Activated effector memory CD4-positive, alpha-beta T cell treated with Interleukin-2 at 50 U/mL for 16 hours (primary cell): ENCODE measurements around the gene NLGN2.

Experiments
- DNase-seq: peaks from one replicate; pipeline ENCODE4 v3.0.0-alpha.2; 2020

NLGN2 gene

GRCh38 chr17:7414837-7415236 is 7.2 kb downstream of the NLGN2 start:
- no peak for DNase-seq

- DNase-seq, result no peak
Observed at GRCh38 chr17:7415784-7416183, 8.1 kb downstream of the NLGN2 start.

- DNase-seq, result no peak
Observed at GRCh38 chr17:7416323-7416722, 8.7 kb downstream of the NLGN2 start.

DNA sequence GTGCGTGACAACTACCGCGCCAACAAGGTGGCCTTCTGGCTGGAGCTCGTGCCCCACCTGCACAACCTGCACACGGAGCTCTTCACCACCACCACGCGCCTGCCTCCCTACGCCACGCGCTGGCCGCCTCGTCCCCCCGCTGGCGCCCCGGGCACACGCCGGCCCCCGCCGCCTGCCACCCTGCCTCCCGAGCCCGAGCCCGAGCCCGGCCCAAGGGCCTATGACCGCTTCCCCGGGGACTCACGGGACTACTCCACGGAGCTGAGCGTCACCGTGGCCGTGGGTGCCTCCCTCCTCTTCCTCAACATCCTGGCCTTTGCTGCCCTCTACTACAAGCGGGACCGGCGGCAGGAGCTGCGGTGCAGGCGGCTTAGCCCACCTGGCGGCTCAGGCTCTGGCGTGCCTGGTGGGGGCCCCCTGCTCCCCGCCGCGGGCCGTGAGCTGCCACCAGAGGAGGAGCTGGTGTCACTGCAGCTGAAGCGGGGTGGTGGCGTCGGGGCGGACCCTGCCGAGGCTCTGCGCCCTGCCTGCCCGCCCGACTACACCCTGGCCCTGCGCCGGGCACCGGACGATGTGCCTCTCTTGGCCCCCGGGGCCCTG is 9.5 kb downstream of the NLGN2 start:
- DNase-seq, result no peak

- no peak for DNase-seq
Observed at GRCh38 chr17:7418472-7419152, 11.0 kb downstream of the NLGN2 start.

DNA sequence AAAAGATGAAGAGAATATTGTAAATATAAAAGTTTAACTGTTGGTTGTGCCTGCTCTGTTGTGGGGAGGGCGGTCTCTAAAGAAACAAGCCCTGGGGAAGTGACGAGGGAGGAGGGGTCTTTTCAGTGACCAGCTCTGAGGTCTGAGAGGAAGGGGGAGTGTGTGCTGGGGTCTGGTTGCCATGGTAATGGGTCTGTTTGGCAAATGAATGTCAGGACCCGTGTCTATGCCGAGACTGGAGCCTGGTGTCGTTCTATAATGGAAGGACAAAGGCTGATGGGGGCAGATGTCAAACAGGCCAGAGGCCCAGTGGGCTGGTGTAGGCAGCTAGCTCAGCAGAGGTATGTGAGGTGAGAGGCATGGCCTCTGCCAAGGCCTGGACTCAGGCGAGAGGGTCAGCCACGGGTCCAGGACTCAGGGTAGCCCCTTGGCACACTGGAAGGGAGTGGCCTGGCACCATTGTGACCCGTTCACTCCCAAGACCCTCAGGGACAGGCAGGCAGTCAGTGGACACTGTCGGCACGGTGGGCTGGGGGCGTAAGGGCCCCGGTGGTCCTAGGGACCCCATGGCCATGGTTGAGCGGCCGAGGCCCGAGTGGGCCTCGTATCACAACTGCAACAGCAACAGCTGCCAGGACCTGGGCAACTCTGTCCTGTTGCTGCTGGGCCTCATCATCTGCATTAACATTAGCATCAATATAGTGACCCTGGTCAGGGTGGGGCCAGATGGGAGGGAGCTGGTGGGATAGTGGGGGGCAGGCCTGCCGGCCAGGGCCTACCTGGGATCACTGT is 12.4 kb downstream of the NLGN2 start, which contains the start of gene SPEM1:
Gene SPEM1 (plus strand): TSS at position 506 of the 792 bp plus-strand sequence. CDS start 61 bp downstream, at position 567.
- DNase-seq, result no peak

- DNase-seq, result no peak
Observed at GRCh38 chr17:7421186-7421585, 13.5 kb downstream of the NLGN2 start.

DNA sequence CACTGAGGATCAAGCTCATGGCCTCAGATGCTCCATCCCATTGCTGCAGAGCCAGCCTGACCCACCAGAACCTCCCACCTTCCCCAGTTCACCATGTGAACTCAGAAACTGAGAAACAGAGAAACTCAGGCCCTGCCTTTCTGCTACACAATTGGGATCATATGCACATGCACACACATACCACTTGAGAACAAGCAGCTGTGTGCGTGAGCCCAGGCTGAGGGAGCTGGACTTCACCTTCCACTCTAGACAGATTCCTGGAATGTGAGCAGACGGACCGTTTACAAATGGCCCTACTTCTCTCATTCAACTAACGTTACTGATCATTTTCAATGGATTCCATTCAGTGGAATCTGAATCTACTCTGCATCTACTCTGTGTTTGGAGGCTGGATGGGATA is 16.0 kb downstream of the NLGN2 start:
- DNase-seq, result no peak

DNA sequence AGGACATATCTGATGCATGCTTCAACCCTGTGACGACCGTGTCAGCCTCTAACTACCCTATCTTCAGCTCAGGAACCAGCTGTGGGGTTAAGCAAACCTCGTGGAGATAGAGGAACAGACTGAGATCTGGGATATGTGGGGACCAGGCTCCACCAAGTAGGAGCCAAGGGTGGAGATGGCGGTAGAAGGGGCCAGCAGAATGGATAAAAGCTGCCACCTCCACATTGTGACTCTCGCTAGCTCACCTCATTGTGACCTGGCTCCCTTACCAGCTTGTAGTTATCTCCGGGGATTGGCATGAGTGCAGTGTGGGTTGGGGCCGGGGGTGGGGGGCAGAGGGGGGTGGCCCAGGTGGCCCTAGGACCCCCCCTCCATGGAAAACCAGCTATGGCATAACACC is 17.7 kb downstream of the NLGN2 start, which contains the start of gene SPEM2:
Gene SPEM2 (plus strand): TSS at position 301 of the 400 bp plus-strand sequence. CDS start 73 bp downstream, at position 374.
- DNase-seq, result no peak

GRCh38 chr17:7425756-7426155 is 18.1 kb downstream of the NLGN2 start:
- DNase-seq, result no peak

- no peak for DNase-seq
Observed at GRCh38 chr17:7426203-7426863, 18.7 kb downstream of the NLGN2 start.

GRCh38 chr17:7426896-7427489 is 19.3 kb downstream of the NLGN2 start:
- DNase-seq, result no peak

GRCh38 chr17:7427549-7427948 is 19.9 kb downstream of the NLGN2 start:
- no peak for DNase-seq

GRCh38 chr17:7428557-7428956 is 20.9 kb downstream of the NLGN2 start, which contains the start of gene SPEM3:
Gene SPEM3 (plus strand): TSS chr17:7428857. CDS start chr17:7428903, 46 bp downstream.
- no peak for DNase-seq

DNA sequence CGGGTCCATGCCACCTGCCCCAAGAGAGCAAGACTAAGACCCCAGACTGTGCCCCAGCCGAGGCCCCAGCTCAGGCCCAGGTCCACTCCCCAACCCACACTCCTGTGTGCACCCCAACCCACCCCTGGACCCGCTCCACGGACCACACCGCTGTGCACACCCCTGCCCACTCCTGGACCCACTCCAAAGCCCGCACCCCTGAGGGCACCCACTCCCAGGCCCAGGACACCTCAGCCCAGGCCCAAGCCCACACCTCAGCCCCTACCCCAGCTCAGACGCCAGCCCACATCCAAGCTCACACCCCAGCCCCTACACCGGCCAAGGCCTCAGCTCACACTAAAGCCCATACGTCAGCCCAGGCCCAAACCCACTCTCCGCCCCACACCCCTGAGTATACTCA is 22.1 kb downstream of the NLGN2 start:
- DNase-seq, result no peak

- no peak for DNase-seq
Observed at GRCh38 chr17:7431231-7431630, 23.6 kb downstream of the NLGN2 start.

GRCh38 chr17:7432296-7432695 is 24.7 kb downstream of the NLGN2 start:
- no peak for DNase-seq

- DNase-seq, result peak; percentile 59
Observed at GRCh38 chr17:7435676-7436555, 28.3 kb downstream of the NLGN2 start.

- DNase-seq, result peak; percentile 73
Observed at GRCh38 chr17:7436556-7437368, 29.1 kb downstream of the NLGN2 start.

DNA sequence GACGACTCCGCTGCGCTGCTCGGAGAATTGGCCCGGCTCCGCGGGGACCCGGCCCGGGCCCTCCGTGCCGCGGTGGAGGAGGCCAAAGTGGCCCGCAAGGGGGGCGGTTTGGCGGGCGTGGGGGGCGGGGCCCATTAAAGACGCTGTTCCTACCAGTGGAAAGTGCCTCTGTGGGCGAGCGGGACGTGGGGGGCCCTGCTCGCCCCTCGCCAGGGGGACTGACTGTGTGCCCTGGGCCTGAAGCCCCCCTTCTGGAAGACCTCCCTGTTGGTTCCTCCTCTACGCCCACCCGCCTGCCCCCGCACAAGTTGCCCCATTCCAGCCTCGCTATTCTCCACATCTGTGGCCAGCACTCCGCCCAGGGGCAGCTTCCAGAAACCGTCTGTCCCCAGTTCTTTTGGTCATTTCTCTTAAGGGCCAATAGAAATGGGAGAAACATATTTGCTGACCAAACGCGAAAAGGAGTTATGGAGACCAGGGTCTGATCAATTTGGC is 29.8 kb downstream of the NLGN2 start:
- no peak for DNase-seq
